GM18909 (cell line): Measurements from ENCODE around the gene TRO.

ENCODE experiments used
- ATAC-seq: cut with Tn5 transposase; IDR thresholded peaks from one replicate; pipeline ENCODE4 v1.9.1; 2021; ENCODE audit warnings: mild to moderate bottlenecking; ENCODE audit not compliant: unreplicated experiment, poor library complexity

Gene TRO

GRCh38 chrX:54945224-54945623 lies 24.6 kb downstream of the TRO start:
- no peak for ATAC-seq

- no peak for ATAC-seq
Measured at GRCh38 chrX:54950730-54951375, 30.2 kb downstream of the TRO start.

- ATAC-seq: no peak
Measured at GRCh38 chrX:54961750-54962149, 41.1 kb downstream of the TRO start.

- no peak for ATAC-seq
Measured at GRCh38 chrX:54964766-54965497, 44.3 kb downstream of the TRO start.

- no peak for ATAC-seq
Measured at GRCh38 chrX:54977387-54977786, 56.8 kb downstream of the TRO start.

GRCh38 chrX:54978448-54978847 lies 57.8 kb downstream of the TRO start:
- ATAC-seq: no peak

- no peak for ATAC-seq
Measured at GRCh38 chrX:54979432-54979831, 58.8 kb downstream of the TRO start.

- ATAC-seq: no peak
Measured at GRCh38 chrX:54980334-54980733, 59.7 kb downstream of the TRO start.
